Smooth muscle cell of the pulmonary artery (primary cell): ENCODE data around the gene PGAP6. TPM values are rescaled to one million over a fixed set of nuclear protein-coding genes. Genes with fewer than 3 reads are reported as not detected.

ENCODE experiments used
- total RNA-seq: library from RNA; depleted of rRNA; stranded (reverse); fragments of >200 nt; gene quantifications from 2 replicates; pipeline ENCODE4 v1.2.3, GENCODE V29; 2014

PGAP6 gene
- total RNA-seq, result 64.9 and 113 TPM in 2 replicates

GRCh38 chr16:381789-382717, at the start of gene PGAP6:
Gene PGAP6, minus strand, starts transcription at chr16:381978. Its CDS starts 157 bp downstream, at chr16:381821.

GRCh38 chr16:425082-425718, 43.4 kb upstream of the PGAP6 start, which contains the start of gene RAB11FIP3:
Gene RAB11FIP3, plus strand, starts transcription at chr16:425649. Its CDS starts 358 bp downstream, at chr16:426007.

GRCh38 chr16:401468-402348, 19.9 kb upstream of the PGAP6 start, which contains the start of gene DECR2:
Gene DECR2, plus strand, starts transcription at chr16:401885. Its CDS starts 79 bp downstream, at chr16:401964.

GRCh38 chr16:397135-397661, 15.4 kb upstream of the PGAP6 start, which contains the start of gene NME4:
Gene NME4, plus strand, starts transcription at chr16:397199. Its CDS starts 24 bp downstream, at chr16:397223.

GRCh38 chr16:370443-370842, 11.3 kb downstream of the PGAP6 start, which contains the start of gene MRPL28:
Gene MRPL28, minus strand, starts transcription at chr16:370538. Its CDS starts 320 bp downstream, at chr16:370218.

GRCh38 chr16:352547-353403, 29.0 kb downstream of the PGAP6 start, which contains the start of gene AXIN1:
Gene AXIN1, minus strand, starts transcription at chr16:352723. Its CDS starts 5,698 bp downstream, at chr16:347025.

Other genes starting within 250 kb of the PGAP6 start
- gene NPRL3, start 243.3 kb downstream of the PGAP6 start, total RNA-seq, result 13.4 and 18.5 TPM in 2 replicates
- not detected in 2 replicates for gene HBZ, start 229.3 kb downstream of the PGAP6 start, total RNA-seq
- not detected in 2 replicates for gene HBM, start 216.0 kb downstream of the PGAP6 start, total RNA-seq
- not detected in 2 replicates for gene HBA2, start 209.1 kb downstream of the PGAP6 start, total RNA-seq
- gene HBA1, start 205.3 kb downstream of the PGAP6 start, total RNA-seq, result not detected in 2 replicates
- not detected in 2 replicates for gene HBQ1, start 201.5 kb downstream of the PGAP6 start, total RNA-seq
- gene LUC7L, start 152.5 kb downstream of the PGAP6 start, total RNA-seq, result 25.8 and 31.5 TPM in 2 replicates
- gene FAM234A, start 147.2 kb downstream of the PGAP6 start, total RNA-seq, result 171 and 191 TPM in 2 replicates
- gene RGS11, start 106.0 kb downstream of the PGAP6 start, total RNA-seq, result 4.0 and 6.3 TPM in 2 replicates
- 1.1 and 1.4 TPM in 2 replicates for gene ARHGDIG, start 101.4 kb downstream of the PGAP6 start, total RNA-seq
- gene PDIA2, start 98.8 kb downstream of the PGAP6 start, total RNA-seq, result 1.6 and 1.7 TPM in 2 replicates
- 20.3 and 26.9 TPM in 2 replicates for gene AXIN1, start 29.3 kb downstream of the PGAP6 start, total RNA-seq
- gene MRPL28, start 11.4 kb downstream of the PGAP6 start, total RNA-seq, result 37.6 and 39.2 TPM in 2 replicates
- gene NME4, start 15.2 kb upstream of the PGAP6 start, total RNA-seq, result 81.9 and 94.9 TPM in 2 replicates
- 11.5 and 12.5 TPM in 2 replicates for gene DECR2, start 19.9 kb upstream of the PGAP6 start, total RNA-seq
- 31.0 and 38.4 TPM in 2 replicates for gene RAB11FIP3, start 43.7 kb upstream of the PGAP6 start, total RNA-seq
- gene CAPN15, start 145.7 kb upstream of the PGAP6 start, total RNA-seq, result 28.5 and 48.7 TPM in 2 replicates
- gene PRR35, start 178.4 kb upstream of the PGAP6 start, total RNA-seq, result not detected in 2 replicates
- gene NHLRC4, start 185.0 kb upstream of the PGAP6 start, total RNA-seq, result 0.99 and 1.3 TPM in 2 replicates
- 31.5 and 39.1 TPM in 2 replicates for gene PIGQ, start 188.0 kb upstream of the PGAP6 start, total RNA-seq
- gene RAB40C, start 208.1 kb upstream of the PGAP6 start, total RNA-seq, result 12.6 and 13.6 TPM in 2 replicates
- 0.26 TPM in 2 replicates for gene WFIKKN1, start 249.0 kb upstream of the PGAP6 start, total RNA-seq